GM12878 (cell line): ENCODE measurements around the gene R3HDM2. TPM values are rescaled to one million over a fixed set of nuclear protein-coding genes. Genes with fewer than 3 reads are reported as not detected.

Source experiments
- ATAC-seq: fragments of 200-7000 bp; cut with Tn5 transposase; 3 replicates; pipeline ENCODE4 v1.9.1; 2020; ENCODE audit warnings: mild to moderate bottlenecking, moderate library complexity
- BruUV-seq: library from RNA; stranded (reverse); fragments of 400-500 nt; replicated peaks from 2 replicates; lab custom pipeline; 2021; lab: Mats Ljungman, UMichigan
- CTCF ChIA-PET: fragments of 300-600 bp; sonication (Branson Sonifier 250); formaldehyde crosslinking; extraction: SDS; loops from one replicate; lab custom pipeline; 2021; ENCODE audit warnings: inconsistent platforms; lab: Yijun Ruan, JAX
- POLR2A ChIA-PET: fragments of 350-600 bp; formaldehyde crosslinking; extraction: SDS; loops from one replicate; lab custom pipeline; 2021; ENCODE audit warnings: inconsistent platforms; lab: Charles Lee
- RAD21 ChIA-PET: fragments of 300-600 bp; sonication (Branson Sonifier 250); formaldehyde crosslinking; loops from one replicate; lab custom pipeline; 2023; ENCODE audit warnings: antibody characterized with exemption; ENCODE audit not compliant: unreplicated experiment; lab: Charles Lee
- SMC1A ChIA-PET: fragments of 300-600 bp; sonication (Branson Sonifier 250); formaldehyde crosslinking; loops from one replicate; lab custom pipeline; 2023; ENCODE audit not compliant: unreplicated experiment, uncharacterized antibody; lab: Charles Lee
- DNase-seq: peaks from one replicate; pipeline ENCODE4 v3.0.0-alpha.2; 2011; ENCODE audit warnings: low read depth, low spot score
- FAIRE-seq: peaks from 3 replicates; lab custom pipeline; 2011; peaks lifted over from hg19 to GRCh38; lab: Jason Lieb, UNC
- H2AFZ ChIP-seq: 2 replicates; pipeline ENCODE4 v1.6.0; 2011; ENCODE audit warnings: low read depth, low read length, control low read depth; ENCODE audit not compliant: control insufficient read depth
- H3K27ac ChIP-seq: 2 replicates; pipeline ENCODE4 v1.5.1; 2011; ENCODE audit warnings: control low read depth; ENCODE audit not compliant: control insufficient read depth, insufficient read depth
- H3K27me3 ChIP-seq, 2 experiments: replicated peaks in 1 of 2; 2 replicates each; pipeline versions ENCODE4 v1.6.0 to v1.6.1; 2011; ENCODE audit warnings: low read length in 1 of 2; ENCODE audit not compliant: control insufficient read depth in 2 of 2, insufficient read depth in 2 of 2
- H3K36me3 ChIP-seq, 2 experiments: 2 replicates each; pipeline ENCODE4 v1.5.1; 2011; ENCODE audit warnings: low read length in 1 of 2; ENCODE audit not compliant: control insufficient read depth in 2 of 2, insufficient read depth in 2 of 2
- H3K4me1 ChIP-seq: 2 replicates; pipeline ENCODE4 v1.6.1; 2011; ENCODE audit warnings: mild to moderate bottlenecking, low read length, moderate library complexity, mixed read lengths; ENCODE audit not compliant: control insufficient read depth, insufficient read depth
- H3K4me2 ChIP-seq: 2 replicates; pipeline ENCODE4 v1.6.0; 2011; ENCODE audit warnings: control low read depth; ENCODE audit not compliant: control insufficient read depth, insufficient read depth
- H3K4me3 ChIP-seq: fragments of 200-600 bp; sonication (generic); 2 replicates; pipeline ENCODE4 v1.5.1; 2016
- H3K79me2 ChIP-seq: 2 replicates; pipeline ENCODE4 v1.6.0; 2011; ENCODE audit warnings: low read length; ENCODE audit not compliant: control insufficient read depth, insufficient read depth
- H3K9ac ChIP-seq: 2 replicates; pipeline ENCODE4 v1.8.0; 2011; ENCODE audit warnings: low read length, control low read depth, mixed read lengths; ENCODE audit not compliant: control insufficient read depth, insufficient read depth
- H3K9me3 ChIP-seq: replicated peaks from 3 replicates; pipeline ENCODE4 v1.5.1; 2011; ENCODE audit warnings: mild to moderate bottlenecking, low read length; ENCODE audit not compliant: control insufficient read depth, insufficient read depth
- H4K20me1 ChIP-seq: 2 replicates; pipeline ENCODE4 v1.6.0; 2011; ENCODE audit not compliant: control insufficient read depth, insufficient read depth
- E4F1 ChIP-seq: fragments of 450-650 bp; IDR thresholded peaks from 2 replicates; pipeline ENCODE4 v1.6.1; 2018; ENCODE audit warnings: borderline replicate concordance, mild to moderate bottlenecking; ENCODE audit not compliant: partially characterized antibody
- EZH2 ChIP-seq: IDR thresholded peaks from 2 replicates; pipeline ENCODE4 v1.6.1; 2012; ENCODE audit warnings: low read depth, mild to moderate bottlenecking, control low read depth, inconsistent platforms, low read length, borderline replicate concordance; ENCODE audit not compliant: control insufficient read depth
- MYB ChIP-seq: fragments of 150-350 bp; IDR thresholded peaks from 2 replicates; pipeline ENCODE4 v1.6.1; 2014; ENCODE audit warnings: mild to moderate bottlenecking, low read depth, low read length, borderline replicate concordance
- NR2F1 ChIP-seq: fragments of 450-650 bp; conservative IDR thresholded peaks from 2 replicates; pipeline ENCODE4 v1.6.1; 2017; ENCODE audit warnings: mild to moderate bottlenecking
- RELB ChIP-seq: fragments of 450-650 bp; IDR thresholded peaks from 2 replicates; pipeline ENCODE4 v1.6.1; 2017; ENCODE audit warnings: low read depth, mild to moderate bottlenecking, moderate library complexity
- SIX5 ChIP-seq: IDR thresholded peaks from 2 replicates; pipeline ENCODE4 v1.6.1; 2011; ENCODE audit warnings: mild to moderate bottlenecking, low read depth, low read length, moderate library complexity; ENCODE audit not compliant: severe bottlenecking
- TARDBP ChIP-seq: IDR thresholded peaks from 2 replicates; pipeline ENCODE4 v1.6.1; 2016; ENCODE audit warnings: borderline replicate concordance
- ZBTB4 ChIP-seq: fragments of 450-650 bp; formaldehyde crosslinking; IDR thresholded peaks from 2 replicates; pipeline ENCODE4 v1.4.0; 2022; ENCODE audit warnings: mild to moderate bottlenecking, moderate library complexity
- ZNF592 ChIP-seq: fragments of 450-650 bp; IDR thresholded peaks from 2 replicates; pipeline ENCODE4 v1.6.1; 2017; ENCODE audit warnings: mild to moderate bottlenecking, moderate library complexity
- WGBS: methylation state at CpG from one replicate; pipeline ENCODE4 v1.1.6; 2016; ENCODE audit warnings: low lambda C conversion rate; ENCODE audit not compliant: insufficient replicate concordance, insufficient coverage; ENCODE audit errors: missing lambda C conversion rate; 5-methylcytosine and 5-hydroxymethylcytosine counted together
- in situ Hi-C: fragments of 300-500 bp; cut with MboI; formaldehyde crosslinking; loops from 9 replicates; pipeline ENCODE4 v1.14.3; 2018; ENCODE audit warnings: mixed read lengths
- intact Hi-C: fragments of 100-400 bp; cut with micrococcal nuclease; formaldehyde crosslinking; loops from one replicate; pipeline ENCODE4 v1.14.2; 2022; ENCODE audit not compliant: unreplicated experiment
- polyA plus RNA-seq, 11 experiments: library from polyadenylated mRNA; depleted of rRNA in 4 of 11; unstranded in 6 of 11; stranded (reverse) in 5 of 11; fragments of >200 nt; fragmentation: Nextera tagmentation in 4 of 11; fragmentation: Illumina TruSeq in 1 of 11; extraction: Ambion mirVana in 4 of 11; extraction: Trizol in 1 of 11; gene quantifications; 1 replicate in 1 of 11; 2 replicates in 10 of 11; pipeline versions ENCODE4 v1.2.1 to v1.2.3, GENCODE V29; 2011 to 2016; ENCODE audit warnings: inconsistent platforms in 2 of 11, missing spikeins in 2 of 11, low read depth in 1 of 11
- total RNA-seq, 4 experiments: library from RNA; depleted of rRNA in 3 of 4; stranded (reverse); fragments of >200 nt in 3 of 4; fragmentation: Illumina TruSeq in 1 of 4; extraction: Trizol in 1 of 4; gene quantifications; 2 replicates each; pipeline versions ENCODE4 v1.2.1 to v1.2.3, GENCODE V29; 2013 to 2021

The R3HDM2 gene
- total and polyA plus RNA-seq, 10 of the 15 experiments (the other 5 are each of a cell fraction or from before 2014, with no cell fraction given), result 4.6 to 26.1 (median 11.2) TPM

- ChIA-PET POLR2A (interaction anchor here (0.5 to 2.2 kb wide), 4 partner anchors 20 to 206 kb away, joined by 3 to 9 read pairs (median 5); partner anchors contain the start of gene STAC3), CTCF (interaction anchor here (0.6 to 11.0 kb wide), 16 partner anchors 12 to 1097 kb away, joined by 3 to 540 read pairs (median 19); partner anchors contain the start of genes ARHGAP9, INHBC and SHMT2), SMC1A (interaction anchor here (1.4 to 7.6 kb wide), 5 partner anchors 20 to 193 kb away, joined by 4 to 226 read pairs (median 20); no protein-coding TSS in a partner anchor), RAD21 (interaction anchor here (2.8 to 6.8 kb wide), 3 partner anchors 20 to 212 kb away, joined by 10 to 224 read pairs (median 85); partner anchors contain the start of gene STAC3)
- Histone ChIP-seq H4K20me1 (0 out of 2 replicates have a peak, but pooled peaks cover 2% of the 10 kb centered on the region), H3K4me2 (no peak overlapping the region), H3K4me1 (peaks cover 21% of the 10 kb centered on the region), H3K79me2 (no peaks in the 10 kb centered on the region), H3K27ac (no peak overlapping the region), H2AFZ (no peak overlapping the region), H3K27me3 (0 out of 4 replicates have a peak, but pooled peaks cover 0 to 4% of the 10 kb centered on the region in 2 experiments), H3K9me3 (no peaks in the 10 kb centered on the region), H3K4me3 (no peak overlapping the region), H3K9ac (no peak overlapping the region), H3K36me3 (no peaks in the 10 kb centered on the region)
- no peak for DNase-seq
- intact Hi-C loops (loop anchor here (5.0 kb wide), 1 partner anchor 165 kb away; no protein-coding TSS in a partner anchor), in situ Hi-C loops (loop anchor here (5.0 to 10.0 kb wide), 2 partner anchors 142 to 195 kb away; no protein-coding TSS in a partner anchor)
- no peak for ATAC-seq
- BruUV-seq, result no TSS peak
- FAIRE-seq, result no peak
- WGBS, result 77% methylated on average over 6 of the region's 6 CpGs
- TF ChIP-seq SIX5 (no peak), E4F1 (no peak), NR2F1 (no peak), ZNF592 (no peak), TARDBP (no peak), ZBTB4 (no peak), MYB (no peak), EZH2 (no peak), RELB (no peak)
Measured at GRCh38 chr12:57456737-57457490, 26.1 kb upstream of the R3HDM2 start.
